HG02763 (cell line): ENCODE measurements around the gene RNF225.
A peak's percentile ranks its signal among the peaks of the same experiment; 100 is the strongest.
"Not testable (repeated sequence)": the region's sequence is repeated elsewhere in the genome, so short reads cannot be mapped to it uniquely, and the experiment has no call there.

ENCODE experiments used
- ATAC-seq: cut with Tn5 transposase; IDR thresholded peaks from one replicate; pipeline ENCODE4 v1.9.1; 2021; ENCODE audit warnings: mild to moderate bottlenecking, moderate library complexity; ENCODE audit not compliant: unreplicated experiment

Gene RNF225

GRCh38 chr19:58386576-58387337 lies 8.7 kb upstream of the RNF225 start, which contains the start of gene RPS5:
TSS of gene RPS5 (plus strand) at chr19:58387269. CDS start at chr19:58388138, 869 bp downstream.
- ATAC-seq: peak; percentile 85

- no peak for ATAC-seq
Measured at GRCh38 chr19:58387338-58388174, 7.9 kb upstream of the RNF225 start.

GRCh38 chr19:58388175-58388526 lies 7.3 kb upstream of the RNF225 start:
- no peak for ATAC-seq

- ATAC-seq: no peak
Measured at GRCh38 chr19:58392945-58393724, 2.3 kb upstream of the RNF225 start.

GRCh38 chr19:58393725-58394033 lies 1.8 kb upstream of the RNF225 start:
- no peak for ATAC-seq

GRCh38 chr19:58394821-58395219 lies 636 bp upstream of the RNF225 start:
- ATAC-seq: no peak

GRCh38 chr19:58395979-58396627 lies 647 bp downstream of the RNF225 start:
- no peak for ATAC-seq

GRCh38 chr19:58396691-58397532 lies 1.5 kb downstream of the RNF225 start:
- ATAC-seq: no peak

GRCh38 chr19:58397533-58398037 lies 2.1 kb downstream of the RNF225 start:
- ATAC-seq: no peak

- no peak for ATAC-seq
Measured at GRCh38 chr19:58398087-58398486, 2.6 kb downstream of the RNF225 start.

- ATAC-seq: no peak
Measured at GRCh38 chr19:58398545-58398944, 3.1 kb downstream of the RNF225 start.

- ATAC-seq: no peak
Measured at GRCh38 chr19:58399903-58400302, 4.4 kb downstream of the RNF225 start.

GRCh38 chr19:58400316-58400915 lies 5.0 kb downstream of the RNF225 start:
- ATAC-seq: no peak

GRCh38 chr19:58400916-58401839 lies 5.7 kb downstream of the RNF225 start:
- ATAC-seq: peak; percentile 99

- ATAC-seq: no peak
Measured at GRCh38 chr19:58401840-58402421, 6.5 kb downstream of the RNF225 start.

- not testable (repeated sequence) for ATAC-seq
Measured at GRCh38 chr19:58403920-58404478, 8.5 kb downstream of the RNF225 start.

GRCh38 chr19:58406818-58407657 lies 11.6 kb downstream of the RNF225 start:
- no peak for ATAC-seq
